Muscle of leg (tissue), 11 donors: ENCODE measurements around the gene XIRP2. TPM values are rescaled to one million over a fixed set of nuclear protein-coding genes. Genes with fewer than 3 reads are reported as not detected.
A peak's percentile ranks its signal among the peaks of the same experiment; 100 is the strongest.
"Not testable (repeated sequence)": the region's sequence is repeated elsewhere in the genome, so short reads cannot be mapped to it uniquely, and the experiment has no call there.

Experiments
- DNase-seq: peaks from one replicate; pipeline ENCODE4 v3.0.0; 2013
- H3K27ac ChIP-seq: one replicate; pipeline ENCODE4 v1.5.1; 2013; ENCODE audit warnings: mild to moderate bottlenecking, low read length, control low read depth
- H3K27me3 ChIP-seq: one replicate; pipeline ENCODE4 v1.6.1; 2013; ENCODE audit warnings: low read length; ENCODE audit not compliant: control insufficient read depth, insufficient read depth
- H3K36me3 ChIP-seq: one replicate; pipeline ENCODE4 v1.6.1; 2013; ENCODE audit warnings: low read length; ENCODE audit not compliant: control insufficient read depth, insufficient read depth
- H3K4me1 ChIP-seq: one replicate; pipeline ENCODE4 v1.6.1; 2013; ENCODE audit warnings: low read length; ENCODE audit not compliant: control insufficient read depth, insufficient read depth
- H3K4me3 ChIP-seq: one replicate; pipeline ENCODE4 v1.5.1; 2013; ENCODE audit warnings: low read length, control low read depth
- H3K9me3 ChIP-seq: replicated peaks from 2 replicates; pipeline ENCODE4 v1.6.1; 2013; ENCODE audit warnings: low read depth, low read length; ENCODE audit not compliant: control insufficient read depth
- WGBS: methylation state at CpG from one replicate; pipeline ENCODE4 v1.1.5; 2013; ENCODE audit warnings: missing lambda C conversion rate; ENCODE audit not compliant: insufficient coverage; 5-methylcytosine and 5-hydroxymethylcytosine counted together
- polyA plus RNA-seq, 8 donors: library from polyadenylated mRNA; unstranded; fragments of 120-200 nt; gene quantifications; one replicate each; pipeline versions ENCODE4 v1.2.1 to v1.2.3, GENCODE V29; 2013; ENCODE audit warnings: inconsistent platforms in 1 of 8, low replicate concordance in 1 of 8; ENCODE audit not compliant: insufficient read length in 8 of 8, insufficient read depth in 1 of 8
- total RNA-seq: library from RNA; stranded (reverse); fragments of 120-200 nt; gene quantifications from one replicate; pipeline ENCODE4 v1.2.4, GENCODE V29; 2013

XIRP2 gene
- total and polyA plus RNA-seq, 9 donors, result 61.8 to 144 (median 107) TPM

DNA sequence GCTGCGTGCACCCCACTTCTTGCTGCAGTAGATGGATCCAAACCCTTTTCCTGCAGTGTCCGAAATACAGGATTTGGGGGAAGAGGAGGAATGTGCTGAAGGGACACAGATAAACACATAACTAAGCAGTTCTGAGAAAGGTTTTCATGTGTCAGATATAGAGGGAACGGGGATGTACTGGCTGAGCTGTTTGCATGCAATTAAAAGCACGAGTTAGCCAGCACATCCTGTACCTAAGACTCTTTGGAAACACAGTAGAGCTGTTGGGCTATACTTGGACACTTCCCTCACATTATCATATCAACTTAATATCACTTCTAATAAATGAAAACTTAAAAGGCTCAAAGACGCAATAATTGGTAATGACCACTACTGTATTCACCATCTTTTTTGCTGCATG is 377.4 kb downstream of the XIRP2 start:
- H3K27ac ChIP-seq, result no peak overlapping the region
- H3K9me3 ChIP-seq, result peaks cover 7% of the 10 kb centered on the region
- H3K4me1 ChIP-seq, result no peaks in the 10 kb centered on the region
- no peaks in the 10 kb centered on the region for H3K36me3 ChIP-seq
- H3K27me3 ChIP-seq, result no peaks in the 10 kb centered on the region
- DNase-seq, result no peak
- 86% methylated on average over 1 of the region's 5 CpGs for WGBS
- no peak overlapping the region for H3K4me3 ChIP-seq

DNA sequence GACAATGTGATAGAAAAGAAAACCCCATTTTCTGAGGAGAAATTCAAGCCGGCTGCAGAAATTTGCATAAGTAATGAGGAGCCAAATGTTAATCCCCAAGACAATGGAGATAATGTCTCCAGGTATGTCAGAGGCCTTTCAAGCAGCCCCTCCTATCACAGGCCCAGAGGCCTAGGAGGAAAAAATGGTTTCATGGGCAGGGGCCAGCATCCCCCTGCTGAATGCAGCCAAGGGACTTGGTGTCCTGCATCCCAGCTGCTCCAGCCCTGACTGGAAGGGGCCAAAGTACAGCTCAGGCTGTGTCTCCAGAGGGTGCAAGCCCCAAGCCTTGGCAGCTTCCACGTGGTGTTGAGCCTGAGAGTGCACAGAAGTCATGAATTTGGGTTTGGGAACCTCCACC is 380.0 kb downstream of the XIRP2 start:
- H3K9me3 ChIP-seq, H3K27me3 ChIP-seq, DNase-seq, H3K27ac ChIP-seq, H3K4me1 ChIP-seq, H3K36me3 ChIP-seq, H3K4me3 ChIP-seq: not testable (repeated sequence)
- WGBS, result 100% methylated on average over 1 of the region's 2 CpGs

DNA sequence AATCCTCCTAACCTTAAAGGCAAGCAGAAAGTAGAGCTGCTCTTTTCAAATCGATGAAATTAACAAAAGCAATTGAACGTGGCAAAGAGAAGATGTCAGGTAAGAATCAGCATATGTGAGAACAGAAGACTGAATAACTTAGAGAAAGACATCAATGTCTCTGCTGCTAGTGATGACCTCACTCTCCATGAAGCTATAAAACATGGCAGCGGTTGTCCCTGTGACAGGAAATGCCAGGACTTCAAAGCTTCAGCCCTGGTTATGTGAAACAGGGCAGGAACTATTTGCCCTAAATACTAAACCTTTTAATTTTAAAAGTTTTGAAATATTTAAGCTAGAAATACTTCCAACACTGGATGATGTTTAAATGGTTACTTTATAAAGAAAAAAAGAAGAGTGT is 383.7 kb downstream of the XIRP2 start:
- H3K4me3 ChIP-seq, result no peak overlapping the region
- H3K4me1 ChIP-seq, result no peaks in the 10 kb centered on the region
- H3K27me3 ChIP-seq, result no peaks in the 10 kb centered on the region
- WGBS, result 57% methylated on average over 1 of the region's 3 CpGs
- DNase-seq, result no peak
- peaks cover 7% of the 10 kb centered on the region for H3K9me3 ChIP-seq
- no peaks in the 10 kb centered on the region for H3K36me3 ChIP-seq
- H3K27ac ChIP-seq, result no peak overlapping the region

DNA sequence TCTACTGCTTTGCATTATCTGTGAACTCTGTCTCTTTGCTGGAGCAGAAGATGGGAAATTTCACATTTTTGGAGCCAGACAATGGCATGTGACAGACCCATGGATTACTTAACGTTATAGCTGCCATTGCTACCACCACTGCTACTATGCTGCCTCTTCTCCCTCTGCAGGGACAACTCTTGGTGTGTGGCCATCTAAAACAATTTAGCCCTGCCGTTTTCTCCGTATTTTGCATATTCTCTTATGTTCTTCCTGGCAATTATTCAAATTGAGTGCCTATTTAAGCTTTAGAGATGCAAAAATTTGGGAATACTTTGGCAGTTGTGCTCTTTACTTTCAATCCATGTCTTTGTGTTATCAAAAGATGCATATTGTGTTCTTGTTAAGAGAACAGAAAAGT is 386.8 kb downstream of the XIRP2 start:
- no peaks in the 10 kb centered on the region for H3K36me3 ChIP-seq
- H3K9me3 ChIP-seq, result no peaks in the 10 kb centered on the region
- no peaks in the 10 kb centered on the region for H3K4me1 ChIP-seq
- WGBS, result 29% methylated on average over 1 of the region's 3 CpGs
- no peaks in the 10 kb centered on the region for H3K27me3 ChIP-seq
- no peak for DNase-seq
- no peak overlapping the region for H3K27ac ChIP-seq
- H3K4me3 ChIP-seq, result no peak overlapping the region

GRCh38 chr2:167279810-167280209 is 391.5 kb downstream of the XIRP2 start:
- H3K27ac ChIP-seq, result no peak overlapping the region
- H3K27me3 ChIP-seq, result no peaks in the 10 kb centered on the region
- no peaks in the 10 kb centered on the region for H3K4me1 ChIP-seq
- DNase-seq, result no peak
- no peak overlapping the region for H3K4me3 ChIP-seq
- no peaks in the 10 kb centered on the region for H3K9me3 ChIP-seq
- 72% methylated on average over 4 of the region's 5 CpGs for WGBS
- no peaks in the 10 kb centered on the region for H3K36me3 ChIP-seq

- H3K27me3 ChIP-seq, result no peaks in the 10 kb centered on the region
- no peaks in the 10 kb centered on the region for H3K4me1 ChIP-seq
- no CpG with 5 or more reads among the region's 3 CpGs for WGBS
- H3K4me3 ChIP-seq, result no peak overlapping the region
- no peaks in the 10 kb centered on the region for H3K9me3 ChIP-seq
- H3K36me3 ChIP-seq, result no peaks in the 10 kb centered on the region
- H3K27ac ChIP-seq, result no peak overlapping the region
- DNase-seq, result no peak
These were observed 398.9 kb downstream of the XIRP2 start for GRCh38 chr2:167287212-167287611.

DNA sequence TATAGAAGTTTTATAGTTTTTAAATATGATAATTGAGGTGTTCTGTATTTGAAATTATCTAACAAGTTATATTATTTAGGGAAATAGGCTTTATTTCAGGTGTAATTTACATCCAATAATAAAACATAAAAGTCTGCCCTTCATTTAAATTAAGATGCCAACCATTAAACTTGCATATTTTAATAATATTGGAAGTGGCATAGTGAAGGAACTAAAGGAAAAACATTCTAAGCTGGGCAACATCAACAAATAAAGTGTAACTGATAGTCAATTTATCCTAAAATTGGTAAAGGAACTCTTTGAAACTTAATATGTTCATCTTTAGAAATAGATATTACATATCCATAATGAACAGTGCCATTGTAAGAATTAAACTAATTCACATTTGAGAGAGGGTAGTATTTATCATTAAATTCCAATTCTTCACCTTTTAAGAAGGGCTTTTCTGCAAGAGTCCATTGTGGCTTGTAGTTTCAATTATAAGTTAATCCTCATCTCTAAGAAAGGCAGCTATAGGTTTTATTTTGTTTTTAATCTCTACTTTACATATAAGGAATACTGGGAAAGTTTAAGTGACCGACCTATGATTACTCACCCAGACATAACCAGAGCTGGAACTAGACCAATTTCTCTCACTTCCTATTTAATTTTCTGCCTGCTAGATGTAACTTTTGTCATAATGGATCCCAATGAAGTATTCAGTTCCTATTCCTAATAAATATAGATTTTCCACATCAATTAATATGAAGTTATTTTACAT is 401.6 kb downstream of the XIRP2 start:
- H3K27ac ChIP-seq, result no peak overlapping the region
- no peaks in the 10 kb centered on the region for H3K9me3 ChIP-seq
- H3K4me1 ChIP-seq, result peaks cover 15% of the 10 kb centered on the region
- DNase-seq, result no peak
- H3K36me3 ChIP-seq, result no peaks in the 10 kb centered on the region
- no peak overlapping the region for H3K4me3 ChIP-seq
- peaks cover 14% of the 10 kb centered on the region for H3K27me3 ChIP-seq
- WGBS, result no CpG with 5 or more reads among the region's 1 CpG

DNA sequence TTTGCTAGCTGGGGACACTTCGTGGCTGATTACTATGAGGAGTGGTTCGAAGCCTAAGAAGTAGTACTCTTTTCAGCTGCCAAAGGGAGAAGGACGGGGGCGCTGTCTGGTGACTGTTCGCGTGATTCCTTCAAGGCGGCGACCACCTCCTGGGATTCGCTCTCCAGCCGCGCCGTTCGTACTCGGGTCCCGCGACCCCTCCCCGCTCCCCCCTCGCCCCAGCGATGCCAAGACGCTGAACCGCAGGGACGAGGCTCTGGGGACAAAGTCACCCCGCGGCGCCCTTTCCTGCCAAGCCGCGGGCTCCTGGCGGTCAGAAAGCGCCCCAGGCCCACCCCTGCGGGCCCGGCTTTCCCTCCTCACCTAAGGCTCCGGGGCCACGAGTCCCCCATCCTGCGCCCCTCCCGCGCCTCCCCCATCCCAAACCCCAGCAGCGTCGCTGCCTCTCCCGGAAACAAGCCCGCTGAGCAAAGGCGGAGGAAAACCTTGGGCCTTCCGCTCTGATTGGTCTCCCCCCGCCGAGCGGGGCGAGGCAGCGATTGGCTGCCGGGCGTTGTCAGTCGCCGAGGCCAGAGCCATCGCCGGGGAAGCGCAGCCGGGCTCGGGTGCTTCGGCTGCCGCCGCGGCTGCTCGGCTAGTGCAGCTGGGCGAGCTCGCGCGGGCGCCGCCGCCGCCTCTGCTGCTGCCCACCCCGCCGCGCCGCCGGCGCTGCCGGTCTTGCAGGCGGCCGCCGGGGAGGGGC is 404.3 kb downstream of the XIRP2 start, which contains the start of gene B3GALT1:
TSS of gene B3GALT1 (plus strand) at position 572 of the 742 bp plus-strand sequence.
- DNase-seq, result peak; percentile 97
- peak within 1 kb of the TSS; percentile 71 for H3K4me3 ChIP-seq
- no peaks in the 10 kb centered on the region for H3K9me3 ChIP-seq
- H3K36me3 ChIP-seq, result no peaks in the 10 kb centered on the region
- peak within 1 kb of the TSS; percentile 60 for H3K27ac ChIP-seq
- H3K4me1 ChIP-seq, result peaks cover 15% of the 10 kb centered on the region
- WGBS, result under 1% methylated on average over 79 of the region's 79 CpGs
- peaks cover 14% of the 10 kb centered on the region for H3K27me3 ChIP-seq

GRCh38 chr2:167293172-167293781 is 405.0 kb downstream of the XIRP2 start:
- H3K27ac ChIP-seq, result no peak overlapping the region
- peak overlapping the region; percentile 50 for H3K4me3 ChIP-seq
- WGBS, result under 1% methylated on average over 68 of the region's 68 CpGs
- peaks cover 14% of the 10 kb centered on the region for H3K27me3 ChIP-seq
- H3K36me3 ChIP-seq, result no peaks in the 10 kb centered on the region
- peak; percentile 26 for DNase-seq
- H3K9me3 ChIP-seq, result no peaks in the 10 kb centered on the region
- peaks cover 15% of the 10 kb centered on the region for H3K4me1 ChIP-seq
